ENCODE measurements around the gene CPHXL2.

CPHXL2 gene

DNA sequence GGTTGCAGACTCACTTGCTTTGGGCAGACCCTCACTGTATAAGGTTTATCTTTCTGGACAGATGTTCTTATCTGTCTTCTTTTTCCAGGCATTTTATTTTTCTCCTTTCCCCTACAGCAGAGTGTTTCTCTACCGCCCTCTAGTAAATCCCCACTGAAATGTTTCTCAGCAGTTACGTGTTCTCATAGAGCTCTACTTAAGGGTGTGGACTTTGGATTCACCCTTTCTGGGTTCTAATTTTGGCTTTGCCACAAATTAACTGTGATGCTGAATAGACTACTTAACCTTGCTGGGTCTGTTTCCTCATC lies 55.7 kb downstream of the CPHXL2 start:
- peaks cover 3% of the 10 kb centered on the region; the same call in 1 of the 2 replicates for H3K4me1 ChIP-seq (ENCODE audit: control insufficient read depth, insufficient read depth, low read length)
- H3K9me3 ChIP-seq (ENCODE audit: control insufficient read depth, insufficient read depth, low read length): no peaks in the 10 kb centered on the region
- H3K9ac ChIP-seq (ENCODE audit: low read depth, low read length): no peak overlapping the region
- no peaks in the 10 kb centered on the region for H3K27me3 ChIP-seq (ENCODE audit: control insufficient read depth, insufficient read depth, low read length)
- peaks cover 53% of the 10 kb centered on the region for H3K36me3 ChIP-seq (ENCODE audit: control insufficient read depth, insufficient read depth, low read length)
- no peak overlapping the region for H3K4me3 ChIP-seq (ENCODE audit: low read depth, low read length)
- H3K27ac ChIP-seq (ENCODE audit: low read depth, low read length): no peak overlapping the region

DNA sequence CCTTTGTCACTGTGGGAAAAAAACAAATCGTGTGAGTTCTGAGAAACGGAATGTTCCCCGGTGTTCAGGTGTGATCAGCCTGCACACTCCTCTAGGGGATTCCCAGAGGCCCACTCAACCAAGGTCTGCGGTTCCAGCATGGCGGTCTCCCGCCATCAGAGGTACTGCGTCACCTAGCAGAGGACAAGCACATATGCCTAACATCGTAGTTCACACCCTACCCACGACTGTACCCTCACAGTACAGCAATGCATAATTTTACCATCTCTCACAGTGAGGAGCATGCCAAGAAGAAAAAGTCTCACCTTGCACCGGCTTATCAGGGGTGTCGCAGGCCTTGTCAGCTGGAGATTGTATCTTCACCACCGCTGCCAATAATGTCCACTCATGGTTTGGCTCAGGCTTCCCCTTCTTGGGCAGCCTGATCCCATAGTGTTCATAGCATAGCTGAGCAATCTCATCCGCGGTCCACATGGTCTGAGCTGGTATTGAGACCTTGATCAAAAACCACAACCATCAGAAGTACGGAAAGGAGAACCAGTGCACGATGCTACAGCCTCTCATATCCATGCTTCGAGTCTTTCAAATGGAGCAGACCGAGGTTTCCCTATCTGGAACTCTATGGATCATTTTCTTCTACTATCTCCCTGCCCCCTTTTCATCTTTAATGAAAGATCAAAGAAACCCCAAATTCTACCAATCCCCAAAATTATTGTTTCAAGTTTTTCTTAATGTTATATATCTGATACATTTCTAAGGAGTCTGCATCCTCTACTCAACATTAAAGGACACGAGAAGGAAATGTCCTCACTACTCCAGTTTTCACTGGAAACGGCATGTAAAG lies 56.3 kb downstream of the CPHXL2 start:
- no peaks in the 10 kb centered on the region for H3K9me3 ChIP-seq (ENCODE audit: control insufficient read depth, insufficient read depth, low read length)
- peaks cover 52% of the 10 kb centered on the region for H3K36me3 ChIP-seq (ENCODE audit: control insufficient read depth, insufficient read depth, low read length)
- no peak overlapping the region for H3K4me3 ChIP-seq (ENCODE audit: low read depth, low read length)
- no peaks in the 10 kb centered on the region for H3K27me3 ChIP-seq (ENCODE audit: control insufficient read depth, insufficient read depth, low read length)
- peaks cover 3% of the 10 kb centered on the region; the same call in 1 of the 2 replicates for H3K4me1 ChIP-seq (ENCODE audit: control insufficient read depth, insufficient read depth, low read length)
- H3K9ac ChIP-seq (ENCODE audit: low read depth, low read length): no peak overlapping the region
- no peak overlapping the region for H3K27ac ChIP-seq (ENCODE audit: low read depth, low read length)

- H3K27me3 ChIP-seq (ENCODE audit: control insufficient read depth, insufficient read depth, low read length): no peaks in the 10 kb centered on the region
- no peaks in the 10 kb centered on the region for H3K9me3 ChIP-seq (ENCODE audit: control insufficient read depth, insufficient read depth, low read length)
- peaks cover 3% of the 10 kb centered on the region; the same call in 1 of the 2 replicates for H3K4me1 ChIP-seq (ENCODE audit: control insufficient read depth, insufficient read depth, low read length)
- no peak overlapping the region for H3K27ac ChIP-seq (ENCODE audit: low read depth, low read length)
- H3K36me3 ChIP-seq (ENCODE audit: control insufficient read depth, insufficient read depth, low read length): peaks cover 66% of the 10 kb centered on the region
- no peak overlapping the region for H3K4me3 ChIP-seq (ENCODE audit: low read depth, low read length)
- H3K9ac ChIP-seq (ENCODE audit: low read depth, low read length): no peak overlapping the region
These were observed 58.0 kb downstream of the CPHXL2 start for GRCh38 chr16:75618780-75619179.

DNA sequence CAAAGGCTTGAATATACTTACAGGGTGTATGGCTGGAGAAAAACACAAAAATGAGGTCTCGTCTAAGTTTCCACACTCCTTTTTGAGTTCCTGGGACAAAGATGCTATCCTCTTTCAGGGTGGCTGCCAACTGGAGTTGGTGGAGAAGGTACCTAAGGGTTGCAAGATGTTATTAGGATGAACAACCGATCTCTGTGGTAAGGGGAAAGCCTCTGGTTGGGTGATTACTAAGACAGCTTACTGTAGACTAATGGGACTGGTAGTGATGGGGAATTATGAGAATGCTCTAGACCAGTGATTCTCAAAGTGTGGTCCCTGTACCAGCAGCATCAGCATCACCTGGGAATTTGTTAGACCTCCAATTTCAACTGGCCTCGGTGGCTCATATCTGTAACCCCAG lies 59.7 kb downstream of the CPHXL2 start:
- Histone ChIP-seq H3K9me3 (ENCODE audit: control insufficient read depth, insufficient read depth, low read length) (no peaks in the 10 kb centered on the region), H3K4me1 (ENCODE audit: control insufficient read depth, insufficient read depth, low read length) (peaks cover 1% of the 10 kb centered on the region; the same call in 1 of the 2 replicates), H3K9ac (ENCODE audit: low read depth, low read length) (no peak overlapping the region), H3K4me3 (ENCODE audit: low read depth, low read length) (no peak overlapping the region), H3K36me3 (ENCODE audit: control insufficient read depth, insufficient read depth, low read length) (peaks cover 82% of the 10 kb centered on the region), H3K27ac (ENCODE audit: low read depth, low read length) (no peak overlapping the region), H3K27me3 (ENCODE audit: control insufficient read depth, insufficient read depth, low read length) (no peaks in the 10 kb centered on the region)

GRCh38 chr16:75616521-75617010 lies 60.2 kb downstream of the CPHXL2 start:
- no peaks in the 10 kb centered on the region for H3K27me3 ChIP-seq (ENCODE audit: control insufficient read depth, insufficient read depth, low read length)
- H3K27ac ChIP-seq (ENCODE audit: low read depth, low read length): no peak overlapping the region
- H3K9ac ChIP-seq (ENCODE audit: low read depth, low read length): no peak overlapping the region
- no peaks in the 10 kb centered on the region for H3K4me1 ChIP-seq (ENCODE audit: control insufficient read depth, insufficient read depth, low read length)
- no peak overlapping the region for H3K4me3 ChIP-seq (ENCODE audit: low read depth, low read length)
- H3K9me3 ChIP-seq (ENCODE audit: control insufficient read depth, insufficient read depth, low read length): no peaks in the 10 kb centered on the region
- peaks cover 85% of the 10 kb centered on the region for H3K36me3 ChIP-seq (ENCODE audit: control insufficient read depth, insufficient read depth, low read length)

DNA sequence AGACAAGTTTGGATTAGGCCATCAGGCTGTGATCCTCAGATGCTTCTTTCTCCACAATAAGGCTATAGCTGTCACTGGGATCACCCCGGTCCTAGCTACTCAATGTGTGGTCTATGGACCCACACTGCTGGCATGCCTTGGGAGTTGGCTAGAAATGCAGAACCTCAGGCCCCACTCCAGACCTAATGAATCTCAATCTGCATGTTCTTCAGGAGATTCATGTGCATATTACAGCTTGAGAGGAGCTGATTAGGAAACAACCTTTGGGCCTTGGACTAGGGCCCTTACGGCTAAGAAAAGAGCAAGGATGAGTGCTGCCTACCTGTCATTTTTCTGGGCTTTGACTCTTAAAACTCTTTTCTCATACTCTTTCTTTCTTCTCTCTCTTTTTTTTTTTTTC lies 61.2 kb downstream of the CPHXL2 start:
- Histone ChIP-seq H3K9ac (ENCODE audit: low read depth, low read length) (no peak overlapping the region), H3K4me1 (ENCODE audit: control insufficient read depth, insufficient read depth, low read length) (no peaks in the 10 kb centered on the region), H3K9me3 (ENCODE audit: control insufficient read depth, insufficient read depth, low read length) (no peaks in the 10 kb centered on the region), H3K4me3 (ENCODE audit: low read depth, low read length) (no peak overlapping the region), H3K36me3 (ENCODE audit: control insufficient read depth, insufficient read depth, low read length) (peaks cover 92% of the 10 kb centered on the region), H3K27me3 (ENCODE audit: control insufficient read depth, insufficient read depth, low read length) (no peaks in the 10 kb centered on the region), H3K27ac (ENCODE audit: low read depth, low read length) (no peak overlapping the region)

DNA sequence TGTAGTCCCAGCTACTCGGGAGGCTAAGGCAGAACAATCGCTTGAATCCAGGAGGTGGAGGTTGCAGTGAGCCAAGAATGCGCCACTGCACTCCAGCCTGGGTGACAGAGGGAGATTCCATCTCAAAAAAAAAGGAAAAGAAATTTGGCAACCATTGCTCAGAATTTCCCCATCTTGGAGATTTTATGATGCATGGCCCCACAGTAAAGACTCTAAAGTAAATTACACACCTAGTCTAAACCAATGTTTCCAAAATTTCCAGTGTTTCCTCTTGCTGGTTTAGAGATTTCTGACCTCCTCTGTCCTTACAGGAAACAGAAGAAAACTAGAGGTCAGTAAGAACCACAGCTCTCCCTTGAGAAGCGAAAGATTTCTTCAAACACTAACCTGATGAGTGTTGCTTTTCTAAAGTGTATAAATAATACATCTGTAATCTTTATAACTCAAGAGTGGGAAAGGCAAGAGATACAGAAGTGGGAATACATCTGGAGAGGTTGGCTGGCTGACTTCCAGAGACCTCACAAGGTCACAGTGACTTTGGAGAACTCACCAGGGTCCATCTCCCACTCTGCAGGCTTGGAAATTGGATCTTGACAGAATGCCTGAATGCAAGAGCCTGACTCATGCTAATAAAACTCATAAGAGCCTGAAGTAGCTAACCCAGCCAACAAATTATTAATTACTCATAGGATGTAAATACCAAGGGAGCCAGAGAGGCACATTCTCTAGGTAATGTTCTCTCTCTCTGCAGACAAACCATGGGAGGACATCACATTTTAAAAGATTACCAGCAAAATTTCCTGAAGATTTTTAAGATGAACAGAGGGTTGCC lies 62.5 kb downstream of the CPHXL2 start:
- Histone ChIP-seq H3K4me1 (ENCODE audit: control insufficient read depth, insufficient read depth, low read length) (no peaks in the 10 kb centered on the region), H3K27me3 (ENCODE audit: control insufficient read depth, insufficient read depth, low read length) (no peaks in the 10 kb centered on the region), H3K36me3 (ENCODE audit: control insufficient read depth, insufficient read depth, low read length) (peaks cover 91% of the 10 kb centered on the region), H3K9ac (ENCODE audit: low read depth, low read length) (no peak overlapping the region), H3K9me3 (ENCODE audit: control insufficient read depth, insufficient read depth, low read length) (no peaks in the 10 kb centered on the region), H3K27ac (ENCODE audit: low read depth, low read length) (no peak overlapping the region), H3K4me3 (ENCODE audit: low read depth, low read length) (no peak overlapping the region)
